Right lung (tissue), 5 donors: ENCODE measurements around the gene CBLB. TPM values are rescaled to one million over a fixed set of nuclear protein-coding genes. Genes with fewer than 3 reads are reported as not detected.

Experiments used
- DNase-seq, 2 donors: peaks; one replicate each; pipeline ENCODE4 v3.0.0-alpha.2; 2013
- polyA plus RNA-seq, 5 donors: library from polyadenylated mRNA; unstranded; fragments of 120-200 nt; gene quantifications; one replicate each; pipeline versions ENCODE4 v1.2.1 to v1.2.3, GENCODE V29; 2013; ENCODE audit warnings: inconsistent platforms in 1 of 5, low replicate concordance in 1 of 5; ENCODE audit not compliant: insufficient read length in 5 of 5, insufficient read depth in 1 of 5

Gene CBLB
- polyA plus RNA-seq, 5 donors: 31.9 to 49.1 (median 45.5) TPM

DNA sequence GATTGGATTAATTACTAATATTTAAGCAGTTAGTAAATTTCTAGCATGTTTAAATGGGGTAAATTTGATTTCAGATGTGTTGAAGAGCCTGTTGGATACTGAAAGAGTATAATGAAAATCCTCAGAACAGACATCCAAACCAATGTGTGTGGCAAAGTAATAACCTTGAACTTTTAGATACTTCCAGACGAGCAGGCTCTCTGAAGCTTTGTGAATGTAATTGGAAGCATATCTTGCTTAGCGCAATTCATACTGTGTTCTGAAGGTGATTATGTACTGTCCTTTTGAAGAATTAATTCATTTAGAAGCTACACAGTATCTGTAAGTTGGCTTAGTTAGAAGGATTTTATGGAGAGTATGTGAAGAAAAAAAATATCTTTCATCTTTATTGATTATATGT lies 161.8 kb downstream of the CBLB start:
- no peak for DNase-seq

DNA sequence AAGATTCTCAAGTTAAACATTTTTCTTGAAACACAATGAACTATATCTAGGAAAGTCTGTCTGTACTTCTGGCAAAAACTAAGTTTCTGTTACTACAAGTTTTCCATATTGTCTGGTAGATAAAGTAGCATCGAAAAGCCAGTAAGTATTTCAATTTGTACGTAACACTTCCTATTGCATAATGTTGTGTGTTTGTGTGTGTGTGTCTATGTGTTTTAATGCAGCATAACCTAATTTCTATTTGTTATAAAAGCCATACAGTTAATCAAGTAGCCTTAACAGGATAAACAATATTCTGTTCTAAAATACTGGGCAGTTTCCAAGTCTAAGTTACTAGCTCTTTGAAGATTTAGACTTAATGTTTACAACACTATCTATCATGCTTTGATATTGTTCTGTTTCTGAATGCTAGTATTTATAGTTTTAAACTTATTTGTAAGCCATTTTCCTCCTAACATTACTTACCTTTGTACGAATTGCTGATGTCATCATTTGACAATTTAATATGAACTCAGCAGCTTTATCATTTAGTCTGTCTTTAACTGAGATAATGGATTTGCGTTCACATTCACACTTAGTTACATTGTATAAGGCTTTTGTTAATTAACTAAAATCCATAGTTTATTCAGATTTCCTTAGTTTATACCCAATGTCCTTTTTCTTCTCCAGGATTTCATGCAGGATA lies 163.9 kb downstream of the CBLB start:
- DNase-seq: peak; percentile 33 to 55

DNA sequence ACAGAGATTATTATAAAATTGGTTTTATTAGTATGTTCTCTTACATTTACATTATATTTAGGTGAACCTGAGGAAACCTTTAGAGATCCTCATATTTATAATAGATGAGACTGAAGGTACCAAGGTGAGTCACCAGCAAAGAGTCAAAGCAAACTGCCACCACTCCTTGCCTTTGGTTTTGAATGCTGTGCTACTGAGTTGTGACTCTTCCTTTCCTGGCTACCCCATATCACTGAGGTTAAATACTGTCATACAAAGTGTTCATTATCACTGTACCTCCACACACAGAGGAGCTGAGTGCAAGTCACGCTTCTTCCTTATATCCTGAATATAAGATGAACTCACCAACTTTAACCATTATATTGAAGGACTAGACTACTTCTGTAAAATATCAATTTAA lies 168.2 kb downstream of the CBLB start:
- no peak for DNase-seq

DNA sequence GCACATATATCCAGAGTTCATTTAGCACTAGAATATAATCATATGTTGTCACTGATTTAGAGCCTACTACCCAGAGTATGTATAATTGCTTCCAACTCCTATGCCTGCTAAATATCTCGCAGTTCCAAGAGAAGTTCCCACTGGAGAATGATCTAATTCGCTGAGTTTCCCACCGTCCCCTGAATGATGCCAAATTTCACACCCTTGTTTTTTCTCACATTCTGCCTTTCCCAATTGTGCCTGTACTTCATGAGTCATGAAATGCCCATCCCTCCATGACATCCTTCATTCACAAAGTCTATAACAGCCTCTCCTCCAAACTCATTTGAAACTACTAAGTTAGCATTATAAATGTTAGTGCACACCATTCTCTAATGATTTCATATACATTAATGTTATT lies 177.2 kb downstream of the CBLB start:
- no peak for DNase-seq

DNA sequence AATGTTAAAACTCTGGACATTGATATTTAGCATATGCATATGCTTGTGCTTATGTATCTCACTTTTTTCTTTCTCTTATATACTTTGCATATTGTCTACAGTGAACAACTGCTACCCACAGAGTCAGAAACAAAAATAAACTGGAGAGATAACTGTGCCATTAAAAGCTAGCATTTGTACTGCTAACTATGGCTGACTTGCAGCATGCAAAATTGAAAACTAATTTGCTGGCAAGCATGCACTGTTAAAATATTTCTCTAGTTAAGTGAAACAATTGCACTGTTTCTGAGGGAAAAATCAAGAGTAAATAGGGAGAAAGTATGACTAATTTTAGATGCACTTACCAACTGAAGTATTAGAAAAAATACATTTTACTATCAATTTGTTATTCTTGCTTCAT lies 177.8 kb downstream of the CBLB start:
- no peak for DNase-seq

DNA sequence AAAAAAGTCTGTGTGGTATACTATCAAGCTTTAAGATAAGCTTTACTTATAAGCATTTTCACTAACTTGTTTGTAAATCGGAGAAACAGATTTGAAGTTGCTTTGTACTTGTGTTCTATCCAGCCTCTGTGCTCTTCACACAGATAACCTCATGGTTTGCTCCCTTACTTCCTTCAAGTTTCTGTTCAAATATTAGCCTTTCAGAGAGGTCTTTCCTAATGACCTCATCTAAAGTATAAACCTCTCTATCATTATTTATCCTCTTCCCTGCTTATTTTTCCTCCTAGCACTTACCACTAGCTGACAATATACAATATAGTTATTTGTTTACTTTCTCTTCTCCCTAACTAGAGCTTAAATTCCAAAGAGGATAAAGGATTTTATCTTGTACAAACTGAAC lies 180.0 kb downstream of the CBLB start:
- no peak for DNase-seq

DNA sequence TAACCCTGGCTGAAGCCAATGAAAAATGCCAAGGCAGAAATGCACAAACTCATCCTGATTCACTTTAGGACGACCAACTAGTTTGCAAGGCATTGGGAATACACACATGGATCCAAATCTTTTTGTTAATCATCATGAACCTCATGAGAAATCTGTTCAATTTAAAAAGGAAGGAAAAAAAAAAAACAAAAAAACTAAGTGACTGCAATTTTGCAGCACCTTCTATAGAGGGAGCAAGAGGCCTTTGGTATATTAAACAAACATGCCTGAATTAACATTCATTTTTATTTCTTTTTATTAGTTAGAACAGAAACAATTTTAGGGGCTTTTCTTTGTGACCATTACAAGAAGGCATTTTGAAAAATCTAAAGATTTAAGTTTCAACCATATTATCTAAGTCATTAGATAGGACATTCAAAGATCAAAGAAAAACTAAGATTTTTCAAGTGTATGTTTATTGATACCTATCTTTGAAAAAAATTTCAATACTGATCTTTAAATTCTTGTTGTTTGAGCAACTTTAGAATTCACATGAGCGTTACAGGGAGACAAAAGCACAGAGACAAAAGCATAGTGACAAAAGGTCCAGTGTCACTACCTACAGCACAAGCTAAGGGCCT lies 182.4 kb downstream of the CBLB start:
- peak; percentile 11 to 21 for DNase-seq

DNA sequence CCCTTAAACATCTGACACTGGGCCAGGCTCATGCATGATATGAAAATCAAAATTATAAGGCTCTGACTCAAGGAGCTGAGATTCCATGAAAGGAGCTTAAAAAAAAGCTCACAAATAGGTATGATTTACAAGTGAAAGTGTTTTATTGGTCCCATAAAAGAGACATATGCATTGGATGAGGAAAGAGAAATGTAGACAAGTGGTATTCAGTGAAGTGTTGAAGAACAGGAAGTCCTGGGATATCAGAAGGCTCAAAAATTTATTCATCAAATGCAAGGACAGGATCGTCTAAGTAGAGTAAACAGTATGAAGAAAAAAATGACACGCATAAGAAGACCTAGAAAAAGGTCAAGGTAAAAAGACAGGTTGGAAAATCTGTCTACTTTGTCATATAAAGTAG lies 188.9 kb downstream of the CBLB start:
- DNase-seq: no peak

DNA sequence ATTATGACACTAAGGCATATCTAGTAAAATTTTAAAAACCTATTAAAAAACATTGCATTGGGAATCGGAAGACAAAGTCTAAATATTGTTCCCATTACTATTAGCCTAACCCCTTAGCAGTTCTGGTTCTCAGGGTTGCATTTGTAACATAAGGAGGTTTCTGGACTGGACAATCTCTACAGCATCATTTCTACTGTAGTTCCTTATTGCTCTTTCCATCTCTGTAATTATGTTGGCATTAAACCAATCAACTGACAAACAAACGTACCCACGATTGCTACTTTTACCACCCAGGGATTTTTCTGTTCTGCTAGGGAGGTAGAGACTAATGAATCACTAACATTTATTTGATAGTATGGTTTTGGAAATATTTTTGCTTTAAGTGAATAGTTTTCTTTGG lies 190.8 kb downstream of the CBLB start:
- no peak for DNase-seq

DNA sequence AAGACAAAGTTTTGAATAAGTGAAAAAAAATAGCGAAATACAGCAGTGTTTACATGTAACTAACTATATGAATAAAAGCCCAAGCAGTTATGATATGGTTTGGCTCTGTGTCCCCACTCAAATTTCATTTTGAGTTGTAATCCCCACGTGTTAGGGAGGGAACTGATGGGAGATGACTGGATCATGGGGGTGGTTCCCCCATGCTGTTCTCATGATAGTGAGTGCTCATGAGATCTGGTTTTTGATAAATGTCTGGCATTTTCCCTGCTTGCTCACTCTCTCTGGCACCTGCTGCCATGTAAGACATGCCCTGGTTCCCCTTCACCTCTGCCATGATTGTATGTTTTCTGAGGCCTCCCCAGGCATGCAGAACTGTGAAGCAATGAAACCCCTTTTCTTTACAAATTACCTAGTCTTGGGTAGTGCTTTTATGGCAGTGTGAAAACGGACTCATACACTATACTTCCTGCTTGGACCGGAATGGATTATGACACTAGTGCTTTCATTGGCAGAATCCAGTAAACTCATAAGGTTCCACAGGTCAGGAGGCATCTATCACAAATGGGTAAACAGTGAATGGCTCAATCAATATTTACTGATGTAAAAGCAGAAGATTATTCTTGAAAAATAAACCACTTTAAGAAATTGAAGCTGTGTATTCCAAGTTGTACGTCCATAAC lies 192.1 kb downstream of the CBLB start:
- no peak for DNase-seq

DNA sequence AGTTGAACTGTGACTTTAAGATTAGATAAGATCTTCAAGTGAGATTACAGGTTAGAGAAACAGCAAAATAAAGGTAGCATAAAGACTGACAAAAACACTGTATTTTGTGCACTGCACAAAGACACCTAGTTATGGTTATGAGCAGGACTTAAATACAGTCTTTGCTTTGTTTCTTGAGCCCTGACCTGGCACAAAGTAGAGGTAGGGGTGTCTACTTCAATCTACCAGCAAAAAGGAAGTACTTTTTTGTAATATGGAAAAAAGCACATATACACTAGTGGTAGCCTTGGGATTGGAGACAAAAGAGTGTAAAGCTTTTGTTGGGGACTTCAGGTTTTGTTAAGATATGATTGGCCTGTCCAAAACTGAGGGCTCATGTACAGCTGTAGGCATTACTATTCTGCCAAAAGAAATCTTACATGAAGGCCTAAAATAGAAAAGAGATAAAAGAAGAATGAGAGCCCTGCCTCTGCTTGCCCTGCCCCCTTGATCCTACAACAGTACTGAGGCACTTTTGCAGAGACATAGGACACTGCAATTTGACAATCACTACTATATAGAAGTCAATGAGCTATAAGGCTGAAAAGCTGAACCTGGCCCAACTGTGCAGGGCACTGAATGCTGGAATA lies 194.3 kb downstream of the CBLB start:
- no peak for DNase-seq

DNA sequence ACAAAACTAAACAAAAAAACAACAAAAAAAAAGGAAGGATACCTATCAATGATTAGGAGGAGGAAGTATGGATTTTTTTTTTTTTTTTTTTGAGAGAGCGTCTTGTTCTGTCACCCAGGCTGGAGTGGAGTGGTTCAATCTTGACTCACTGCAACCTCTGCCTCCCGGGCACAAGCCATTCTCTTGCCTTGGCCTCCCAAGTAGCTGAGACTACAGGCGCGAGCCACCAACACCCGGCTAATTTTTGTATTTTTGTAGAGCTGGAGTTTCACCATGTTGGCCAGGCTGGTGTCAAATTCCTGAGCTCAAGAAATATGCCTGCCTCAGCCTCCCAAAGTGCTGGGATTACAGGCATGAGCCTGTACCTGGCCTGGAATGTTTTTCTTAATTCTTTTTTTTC lies 195.8 kb downstream of the CBLB start:
- DNase-seq: no peak

DNA sequence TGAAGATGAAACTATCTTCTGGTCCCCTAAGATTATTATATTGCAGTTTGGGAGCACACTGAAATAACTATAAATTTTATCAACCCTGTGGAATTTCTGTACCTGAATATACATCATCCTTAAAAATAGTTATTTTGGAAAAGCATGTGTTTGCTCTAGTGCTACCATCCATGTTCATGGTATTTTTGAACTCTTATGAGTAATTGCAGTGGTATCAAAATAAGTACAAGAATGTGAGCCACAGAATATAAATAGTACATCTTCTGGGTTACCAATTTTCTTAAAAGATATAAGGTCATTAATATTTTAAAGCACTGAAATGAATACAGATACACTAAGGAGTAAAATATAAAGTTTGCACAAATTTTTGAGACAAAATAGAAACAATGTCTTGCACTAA lies 206.5 kb downstream of the CBLB start:
- DNase-seq: no peak

DNA sequence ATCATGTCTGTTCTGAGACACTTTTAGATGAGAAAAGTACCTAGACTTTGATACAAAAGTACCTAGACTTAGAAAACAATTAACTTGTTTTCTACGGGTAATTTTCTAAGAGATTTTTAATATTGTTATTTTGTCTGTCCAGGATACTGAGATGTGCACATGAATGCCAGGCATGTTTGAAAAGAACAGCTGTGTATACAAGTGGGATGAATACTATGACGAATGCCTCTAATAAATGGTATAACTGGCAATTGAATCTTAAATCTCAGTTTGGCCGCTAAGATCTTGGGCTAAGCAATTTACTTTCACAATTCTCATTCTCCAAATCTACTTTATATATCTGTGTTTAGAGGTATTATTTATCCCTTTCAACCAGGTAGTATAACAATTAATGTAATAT lies 207.4 kb downstream of the CBLB start:
- DNase-seq: no peak

DNA sequence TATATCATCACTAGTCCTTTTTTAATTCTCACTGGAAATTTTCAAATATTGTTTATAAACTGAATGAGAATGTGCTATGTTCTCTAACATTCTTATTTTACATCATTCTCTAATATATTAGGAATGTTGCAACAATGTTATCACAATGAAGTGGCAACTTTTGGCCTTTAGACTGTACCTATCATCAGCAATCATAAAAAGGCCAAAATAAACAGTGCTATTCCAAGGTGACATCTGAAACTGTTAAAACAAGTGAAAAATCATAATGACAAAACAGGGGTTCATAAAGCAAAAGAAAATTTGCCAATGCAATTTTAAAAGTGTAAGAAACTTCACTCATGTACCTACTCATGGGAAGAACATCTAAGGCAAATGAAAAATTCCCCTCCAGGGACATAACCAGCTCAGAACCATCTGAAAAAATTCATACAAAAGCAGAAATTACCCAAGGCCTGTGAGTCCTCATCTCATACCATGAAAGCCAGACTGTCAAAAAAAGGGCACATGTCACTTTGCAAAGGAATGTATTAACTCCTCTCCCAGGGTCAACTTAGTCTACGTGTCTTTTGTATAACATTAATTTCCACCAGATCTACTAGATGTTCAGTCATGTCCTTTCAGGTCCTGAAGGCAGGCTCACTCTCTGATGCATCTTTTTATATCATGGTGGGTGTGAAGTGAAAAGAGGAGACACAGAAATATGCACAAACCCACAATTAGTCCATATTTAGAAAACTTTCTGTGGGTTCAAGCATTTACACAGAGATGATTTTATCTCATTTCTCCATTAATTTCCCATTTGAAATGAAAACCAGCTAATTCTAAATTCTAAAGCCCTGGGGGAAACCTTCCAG lies 211.9 kb downstream of the CBLB start:
- no peak for DNase-seq

DNA sequence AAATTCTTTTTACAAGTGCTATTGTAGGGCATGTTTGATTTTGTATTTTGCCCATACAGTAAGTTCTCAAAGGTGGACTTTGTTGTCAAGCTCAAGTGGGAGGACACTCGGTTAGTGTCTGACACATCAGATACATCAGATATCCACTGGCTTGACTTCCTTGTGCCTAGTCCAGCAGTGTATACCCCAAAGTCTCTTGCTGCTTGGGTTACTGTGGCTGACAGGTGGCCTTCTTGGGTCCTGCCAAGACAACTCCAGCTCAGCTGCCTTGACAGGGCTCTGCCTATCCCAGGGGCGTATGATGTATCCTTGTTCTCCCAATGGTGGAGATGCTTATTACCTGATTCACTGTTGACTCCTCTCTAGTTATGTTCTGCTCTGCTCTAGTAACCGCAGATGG lies 214.9 kb downstream of the CBLB start:
- no peak for DNase-seq

DNA sequence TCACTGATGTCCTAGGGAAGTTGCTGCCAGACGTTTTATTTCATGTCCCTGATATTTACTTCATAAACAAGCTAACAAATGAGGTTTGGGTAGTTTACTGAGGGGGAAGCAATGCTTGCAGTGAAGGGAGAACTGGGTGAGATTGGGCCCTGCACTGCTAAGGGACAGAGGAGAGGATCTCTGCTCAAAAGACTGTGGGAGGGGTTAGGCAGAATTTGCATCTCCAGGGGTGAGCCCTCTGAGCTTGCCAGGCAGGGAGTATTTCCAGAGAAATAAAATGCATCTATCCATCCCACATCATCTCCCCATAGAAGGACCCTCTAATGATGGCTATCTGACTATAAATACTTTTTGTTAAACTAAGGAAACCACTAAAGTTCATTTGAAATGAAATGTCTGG lies 215.6 kb downstream of the CBLB start:
- DNase-seq: no peak

DNA sequence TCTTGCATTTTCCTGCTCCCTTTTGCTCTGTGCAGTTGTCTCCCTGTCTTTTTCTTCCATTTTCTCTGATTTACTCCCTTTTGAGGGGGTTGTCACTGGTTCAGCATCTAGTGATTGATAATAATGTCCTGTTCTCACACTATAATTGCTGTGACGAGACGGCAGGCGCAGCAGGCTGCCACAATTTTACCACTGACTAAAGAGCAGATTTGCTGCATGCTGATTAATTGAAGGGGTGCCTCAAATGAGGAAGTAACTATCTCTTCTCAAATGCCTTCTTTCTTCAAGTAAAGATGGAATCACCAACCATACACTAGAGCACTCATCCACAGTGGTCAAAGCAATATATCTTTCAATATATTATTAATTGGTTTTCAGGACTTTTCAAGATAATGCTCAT lies 219.3 kb downstream of the CBLB start:
- no peak for DNase-seq

DNA sequence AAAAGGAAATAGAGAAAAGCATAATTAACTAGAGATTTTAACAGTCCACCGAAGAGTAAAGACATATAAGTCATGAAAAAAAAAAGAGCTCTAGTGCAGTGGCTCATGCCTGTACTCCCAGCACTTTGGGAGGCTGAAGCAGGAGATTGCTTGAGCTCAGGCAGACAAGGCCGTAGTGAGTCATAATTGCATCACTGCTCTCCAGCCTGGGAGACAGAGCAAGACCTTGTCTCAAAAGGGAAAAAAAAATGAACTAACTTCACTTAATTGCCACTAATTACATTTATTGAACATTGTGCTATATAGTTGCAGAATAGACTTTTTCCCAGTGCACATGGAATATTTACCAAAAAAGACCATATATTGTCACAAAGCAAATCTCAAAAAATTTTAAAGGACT lies 221.8 kb downstream of the CBLB start:
- no peak for DNase-seq

DNA sequence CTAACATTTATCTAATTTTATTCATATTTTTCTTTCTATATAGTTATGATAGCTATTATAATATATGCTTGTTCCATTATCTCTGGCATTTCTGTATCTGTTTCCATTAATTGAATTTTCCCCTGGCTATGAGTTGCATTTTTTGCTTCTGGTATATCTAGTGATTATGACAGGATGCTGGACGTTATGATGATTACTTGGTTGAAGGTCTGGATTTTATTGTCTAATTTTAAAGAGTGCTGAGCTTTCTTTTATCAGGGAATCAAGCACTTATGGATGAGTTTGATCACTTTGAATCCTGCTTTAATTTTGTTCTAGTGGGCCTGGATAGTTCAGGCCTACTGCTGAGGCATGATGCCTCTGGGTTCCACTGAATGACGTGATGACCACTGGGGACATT lies 229.7 kb downstream of the CBLB start:
- no peak for DNase-seq

DNA sequence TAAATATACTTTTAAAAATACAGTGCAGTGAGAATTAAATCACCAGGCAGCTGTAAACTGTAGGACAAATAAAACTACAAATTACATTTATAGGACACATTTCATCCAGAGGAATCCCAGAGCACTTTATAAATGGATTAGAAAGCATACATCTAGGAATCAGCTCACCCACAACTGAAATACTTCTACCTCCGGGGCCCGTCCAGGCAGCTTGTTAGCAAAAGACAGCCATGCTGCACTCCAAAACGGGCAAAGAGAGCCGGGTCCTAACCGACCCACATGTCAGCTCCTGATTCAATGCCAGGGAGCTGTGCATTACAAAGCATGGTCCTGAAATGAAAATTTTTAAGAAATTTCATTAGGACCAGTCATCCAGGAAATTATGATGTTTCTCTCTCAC lies 234.1 kb downstream of the CBLB start:
- DNase-seq: no peak

DNA sequence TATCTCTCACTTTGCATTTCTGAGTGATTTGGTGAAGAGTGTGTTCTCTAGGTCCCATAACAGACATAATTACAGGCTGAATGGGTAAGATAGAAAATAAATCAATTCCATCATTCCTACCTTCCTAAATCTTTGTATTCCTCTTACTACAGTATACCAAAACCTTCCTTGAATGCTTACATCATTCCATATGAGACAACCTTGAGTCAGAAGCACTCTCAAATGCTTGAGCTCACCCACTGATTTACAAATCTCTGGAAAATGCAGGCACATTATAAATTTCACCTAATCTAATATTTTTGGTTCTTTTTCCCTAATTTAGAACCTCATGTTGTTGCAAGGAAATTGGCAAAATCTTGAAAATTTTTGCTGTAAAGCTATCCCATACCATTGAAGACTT lies 239.1 kb downstream of the CBLB start:
- no peak for DNase-seq
